NCI-H2196 treated with DMSO at 0.1 percent for 48 hours (cell line): Measurements from ENCODE around the gene BSCL2.
A peak's percentile ranks its signal among the peaks of the same experiment; 100 is the strongest.
"Not testable (repeated sequence)": the region's sequence is repeated elsewhere in the genome, so short reads cannot be mapped to it uniquely, and the experiment has no call there.

ENCODE experiments used
- DNase-seq: peaks from one replicate; lab custom pipeline; 2025; ENCODE audit not compliant: unreplicated experiment; lab: John Stamatoyannopoulos, UW

The BSCL2 gene

DNA sequence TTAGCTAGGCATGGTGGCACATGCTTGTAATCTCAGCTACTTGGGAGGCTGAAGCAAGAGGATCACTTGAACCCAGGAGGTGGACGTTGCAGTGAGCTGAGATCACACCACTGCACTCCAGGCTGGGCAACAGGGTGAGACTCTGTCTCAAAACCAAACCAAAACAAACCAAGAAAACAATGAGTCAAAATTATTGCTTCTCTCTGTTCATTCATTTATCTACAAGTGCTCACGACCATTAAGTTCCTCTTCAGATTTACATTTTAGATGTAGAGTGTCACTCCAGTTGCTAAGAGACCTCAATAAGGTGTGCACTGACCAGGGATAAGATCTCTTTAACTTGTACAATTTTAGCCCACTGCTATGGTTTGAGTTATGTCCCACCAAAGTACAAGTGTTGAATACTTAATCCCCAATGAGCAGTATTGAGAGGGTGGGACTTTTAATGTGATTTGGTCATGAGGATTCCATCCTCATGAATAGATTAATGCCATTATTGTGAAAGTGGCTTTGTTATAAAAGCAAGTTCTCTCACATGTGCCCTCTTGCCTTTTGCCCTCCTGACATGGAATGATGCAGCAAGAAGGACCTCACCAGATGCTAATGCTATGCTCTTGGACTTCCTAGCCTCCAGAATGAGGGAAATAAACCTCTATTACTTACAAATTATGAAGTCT is 12.2 kb upstream of the BSCL2 start:
- no peak for DNase-seq

DNA sequence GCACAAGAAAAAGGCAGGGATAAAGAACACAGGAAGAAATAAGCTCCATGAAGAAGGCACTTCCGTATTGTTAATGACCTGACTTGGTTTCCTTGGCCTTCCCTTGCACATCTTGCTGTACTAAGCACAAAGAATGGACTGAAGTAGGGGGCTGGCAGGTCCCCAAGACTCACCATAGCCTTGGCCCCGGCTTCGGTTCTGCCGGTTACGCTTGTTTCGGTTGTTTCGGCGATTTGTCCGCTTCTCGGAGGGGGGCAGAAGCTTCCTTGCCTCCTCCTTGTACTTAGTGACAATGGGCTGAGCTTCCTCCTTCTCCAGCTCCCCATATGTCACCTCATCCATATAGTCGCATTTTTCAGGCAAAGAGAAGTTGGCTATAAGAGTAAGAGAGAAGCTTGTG is 9.6 kb upstream of the BSCL2 start:
- DNase-seq: no peak

GRCh38 chr11:62716206-62716605 is 9.0 kb upstream of the BSCL2 start:
- no peak for DNase-seq

- no peak for DNase-seq
These were observed 8.2 kb upstream of the BSCL2 start for GRCh38 chr11:62715150-62716130.

- no peak for DNase-seq
These were observed 6.1 kb upstream of the BSCL2 start for GRCh38 chr11:62713343-62713742.

- DNase-seq: no peak
These were observed 5.6 kb upstream of the BSCL2 start for GRCh38 chr11:62712861-62713260.

GRCh38 chr11:62712276-62712812 is 5.1 kb upstream of the BSCL2 start:
- DNase-seq: no peak

DNA sequence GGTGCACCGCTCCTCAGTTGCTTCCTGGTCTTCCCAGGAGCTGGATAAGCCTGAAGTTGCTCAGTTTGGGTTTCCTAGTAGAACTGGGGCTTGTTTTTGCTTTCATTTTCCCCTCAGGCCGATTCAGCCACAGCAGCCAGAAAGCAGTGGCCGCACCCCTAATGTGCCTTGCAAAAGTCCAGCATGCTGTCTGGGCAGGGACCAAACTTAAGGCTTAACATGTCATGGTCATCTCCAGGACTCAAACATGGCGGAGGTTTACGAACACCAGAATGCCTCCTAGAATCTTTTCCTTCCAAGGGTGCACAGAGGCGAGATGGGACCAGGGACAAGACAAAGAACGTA is 2.7 kb upstream of the BSCL2 start:
- peak; percentile 23 for DNase-seq

DNA sequence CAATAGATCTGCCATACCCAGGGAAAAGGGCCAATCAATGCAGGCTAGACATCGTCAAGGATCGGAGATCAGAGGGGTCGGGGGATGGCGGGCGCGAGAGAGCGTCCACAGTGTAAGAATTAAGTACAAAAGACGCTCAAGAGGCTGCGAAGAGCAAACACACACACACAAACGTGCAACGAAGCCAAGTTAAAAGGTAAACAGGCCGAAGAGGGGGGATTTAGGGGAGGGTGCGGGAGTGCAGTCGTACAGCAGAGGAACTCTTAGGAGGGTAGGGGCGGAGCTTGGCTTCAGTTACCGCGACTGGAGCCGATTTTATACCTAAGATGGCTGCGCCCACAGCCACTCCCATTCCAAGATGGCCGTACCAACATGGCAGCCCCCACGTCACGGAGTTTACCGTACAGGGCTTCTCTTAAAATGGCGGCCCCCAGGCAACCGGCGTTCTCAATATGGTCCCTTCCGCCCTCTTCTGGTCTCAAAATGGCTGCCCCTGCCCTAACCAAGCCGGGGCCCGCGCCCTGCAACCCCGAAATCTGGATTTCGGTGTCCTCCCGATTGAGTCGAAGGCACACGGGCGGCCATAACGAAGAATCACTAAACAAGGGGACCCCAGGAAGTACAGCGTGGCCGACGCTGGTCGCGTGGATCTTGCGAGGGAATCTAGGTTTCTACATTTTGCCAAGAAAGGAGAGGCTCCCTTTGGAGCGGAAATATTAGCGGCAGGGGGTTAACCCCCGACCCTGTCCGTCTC is 2.2 kb upstream of the BSCL2 start:
- DNase-seq: peak; percentile 97

GRCh38 chr11:62708793-62709192 is 1.6 kb upstream of the BSCL2 start:
- peak; percentile 62 for DNase-seq

DNA sequence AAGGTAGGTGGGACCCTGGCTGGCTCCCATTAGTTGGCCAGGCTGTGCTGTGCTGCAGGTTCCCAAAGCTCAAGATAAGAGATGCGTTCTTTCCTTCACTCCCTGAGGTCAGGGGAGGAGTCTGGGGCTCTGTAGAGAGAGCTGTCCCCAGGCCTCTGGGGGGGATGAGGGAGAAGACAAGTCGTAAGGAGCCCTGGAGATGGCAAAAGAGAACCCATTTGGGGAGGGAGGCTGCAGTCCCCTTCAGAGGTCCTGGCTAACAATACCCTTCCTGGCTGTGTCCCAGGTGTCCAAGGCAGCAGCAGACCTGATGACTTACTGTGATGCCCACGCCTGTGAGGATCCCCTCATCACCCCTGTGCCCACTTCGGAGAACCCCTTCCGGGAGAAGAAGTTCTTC is 1.2 kb upstream of the BSCL2 start:
- DNase-seq: no peak

- no peak for DNase-seq
These were observed 375 bp downstream of the BSCL2 start for GRCh38 chr11:62706850-62707247.

DNA sequence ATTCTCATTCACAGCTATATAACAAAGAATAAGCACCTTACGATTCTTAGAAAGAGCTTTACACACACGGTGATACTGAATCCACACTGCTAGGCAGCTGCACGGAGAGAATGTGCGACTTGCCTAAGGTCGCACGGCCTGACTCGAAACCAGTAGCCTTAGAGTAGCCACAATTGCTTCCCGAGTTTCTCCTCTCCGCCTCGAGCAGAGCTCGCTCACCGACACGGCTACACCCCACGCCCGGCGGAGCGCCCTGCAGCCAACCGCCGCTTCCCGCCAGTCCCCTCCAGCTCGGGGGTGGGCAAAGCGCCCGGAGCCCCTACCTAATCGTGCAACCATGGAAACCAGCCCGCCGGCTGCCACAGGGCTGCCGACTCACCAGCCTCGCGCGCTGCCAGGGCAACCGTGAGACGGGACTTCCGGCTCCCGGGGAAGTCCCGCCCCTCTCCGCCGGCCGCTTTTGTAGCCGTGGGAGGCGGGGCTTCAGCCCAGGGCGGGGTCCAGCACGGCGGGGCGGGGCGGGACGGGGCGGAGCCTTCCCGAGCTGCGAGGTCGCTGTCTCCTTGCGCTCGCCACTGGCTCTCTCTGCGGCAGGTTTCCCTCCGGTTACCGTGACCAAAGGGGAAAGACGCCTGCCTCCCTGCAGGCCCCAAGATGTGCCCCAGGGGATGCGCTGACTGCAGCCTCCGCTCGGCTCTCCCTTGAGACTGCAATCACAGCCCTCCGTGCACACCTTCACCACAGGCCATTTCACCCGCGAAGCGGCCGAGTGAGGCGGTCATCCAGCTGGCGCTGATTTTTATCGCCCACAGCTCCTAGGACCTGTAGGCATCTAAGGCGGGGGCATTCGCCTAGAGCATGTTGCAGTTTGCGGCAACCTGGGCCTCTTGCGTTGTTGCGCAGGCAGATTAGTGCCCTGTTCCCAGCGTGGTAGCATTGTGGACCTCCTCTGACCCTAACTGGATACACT is 1.1 kb downstream of the BSCL2 start:
- DNase-seq: peak; percentile 88

GRCh38 chr11:62705413-62705812 is 1.8 kb downstream of the BSCL2 start:
- peak; percentile 33 for DNase-seq

- not testable (repeated sequence) for DNase-seq
These were observed 3.3 kb downstream of the BSCL2 start for GRCh38 chr11:62703921-62704320.

- no peak for DNase-seq
These were observed 5.0 kb downstream of the BSCL2 start for GRCh38 chr11:62702246-62702645.

DNA sequence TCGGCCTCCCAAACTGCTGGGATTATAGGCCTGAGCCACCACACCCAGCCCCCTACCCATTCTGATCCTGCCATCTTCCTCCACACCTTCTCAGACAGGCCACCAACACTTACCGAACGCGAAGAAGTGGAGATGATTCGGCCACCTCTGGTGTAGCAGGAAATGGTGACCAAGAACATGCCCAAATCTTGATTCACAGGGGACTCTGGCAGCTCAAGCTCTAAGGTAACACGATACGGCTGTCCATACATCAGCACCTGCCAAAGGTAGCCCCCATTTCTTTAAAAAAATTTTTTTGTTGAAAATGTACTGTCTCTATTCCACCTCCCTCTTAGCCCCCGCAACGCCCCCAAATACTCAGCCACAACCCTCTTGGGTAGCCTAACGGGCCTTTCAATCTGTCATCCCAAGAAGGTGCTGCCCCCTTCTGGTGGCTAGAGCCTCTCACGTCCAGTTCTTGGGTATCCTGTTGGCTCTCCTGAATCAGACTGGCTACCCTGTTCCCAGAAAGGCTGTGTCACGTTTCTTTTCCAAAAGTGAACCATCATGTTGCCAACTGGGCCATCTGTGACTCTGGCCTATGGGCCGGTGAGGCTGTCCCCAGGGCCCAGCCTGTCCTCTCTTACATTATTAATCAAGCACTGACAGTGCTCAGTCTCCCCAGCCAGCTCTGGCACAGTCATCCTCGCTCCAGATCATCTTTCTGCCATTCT is 12.6 kb downstream of the BSCL2 start:
- DNase-seq: no peak

GRCh38 chr11:62693624-62694023 is 13.6 kb downstream of the BSCL2 start:
- DNase-seq: not testable (repeated sequence)

DNA sequence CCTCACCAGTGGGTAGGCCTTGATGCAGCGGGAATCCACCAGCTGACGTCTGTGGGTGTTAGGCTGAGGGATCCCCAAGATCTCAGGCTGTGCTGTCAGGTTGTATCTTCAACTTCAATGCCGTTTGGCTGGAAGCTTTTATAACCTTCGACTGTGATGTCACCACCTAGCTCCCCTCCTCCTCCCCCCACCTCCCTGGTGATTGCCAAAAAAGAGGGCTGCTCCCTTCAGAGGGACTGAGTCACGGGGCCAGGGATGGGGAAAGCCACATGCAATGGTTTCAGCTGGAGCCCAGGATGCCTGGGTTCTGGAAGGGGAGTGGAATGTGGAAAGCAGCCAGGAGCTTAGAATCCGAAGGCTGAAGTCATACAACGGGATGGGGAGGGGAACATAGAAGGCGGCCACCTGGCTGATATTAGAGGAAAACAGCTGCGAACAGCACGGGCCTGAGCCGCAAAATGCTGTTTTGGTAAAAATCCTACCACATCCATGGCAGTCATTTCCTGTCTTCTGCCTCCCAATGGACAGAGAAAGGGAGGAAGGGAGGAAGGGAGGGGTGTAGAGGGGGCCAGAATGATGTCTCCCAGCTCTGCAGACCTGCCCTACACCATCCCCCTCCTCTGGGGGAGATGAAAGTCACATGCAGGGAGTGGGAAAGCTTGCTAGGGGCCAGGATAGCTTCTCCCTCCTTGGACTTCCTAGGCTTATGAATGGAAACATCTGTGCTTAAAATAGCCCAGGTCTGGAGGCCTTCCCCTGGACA is 17.6 kb downstream of the BSCL2 start, which contains the start of gene LRRN4CL:
LRRN4CL (minus strand) TSS at position 110 of the 763 bp plus-strand sequence. CDS start 1,022 bp downstream, outside the sequence.
- DNase-seq: no peak
